ENCODE results near the gene UBE2V1.
A peak's percentile ranks its signal among the peaks of the same experiment; 100 is the strongest.
"Not testable (repeated sequence)": the region's sequence is repeated elsewhere in the genome, so short reads cannot be mapped to it uniquely, and the experiment has no call there.

UBE2V1 gene

GRCh38 chr20:50112512-50113419, at the start of gene UBE2V1:
Gene UBE2V1 (minus strand): TSS chr20:50113150. CDS start chr20:50113128, 22 bp downstream.
- DNase-seq, result peak; percentile 89

DNA sequence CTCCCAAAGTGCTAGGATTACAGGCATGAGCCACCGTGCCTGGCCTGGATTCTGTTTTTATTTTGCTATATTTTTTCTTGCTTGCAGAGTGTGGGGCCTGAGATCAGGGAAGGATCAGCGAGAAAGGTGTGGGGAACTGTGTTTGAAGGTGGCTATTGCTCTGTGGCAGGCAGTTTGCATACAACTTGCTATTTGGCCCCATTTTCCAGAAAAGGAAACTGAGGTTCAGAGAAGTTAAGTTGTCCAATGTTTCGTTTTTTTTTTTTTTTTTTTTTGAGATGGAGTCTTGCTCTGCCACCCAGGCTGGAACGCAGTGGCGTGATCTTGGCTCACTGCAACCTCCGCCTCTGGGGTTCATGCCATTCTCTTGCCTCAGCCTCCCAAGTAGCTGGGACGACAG, 48.5 kb upstream of the UBE2V1 start:
- not testable (repeated sequence) for DNase-seq

DNA sequence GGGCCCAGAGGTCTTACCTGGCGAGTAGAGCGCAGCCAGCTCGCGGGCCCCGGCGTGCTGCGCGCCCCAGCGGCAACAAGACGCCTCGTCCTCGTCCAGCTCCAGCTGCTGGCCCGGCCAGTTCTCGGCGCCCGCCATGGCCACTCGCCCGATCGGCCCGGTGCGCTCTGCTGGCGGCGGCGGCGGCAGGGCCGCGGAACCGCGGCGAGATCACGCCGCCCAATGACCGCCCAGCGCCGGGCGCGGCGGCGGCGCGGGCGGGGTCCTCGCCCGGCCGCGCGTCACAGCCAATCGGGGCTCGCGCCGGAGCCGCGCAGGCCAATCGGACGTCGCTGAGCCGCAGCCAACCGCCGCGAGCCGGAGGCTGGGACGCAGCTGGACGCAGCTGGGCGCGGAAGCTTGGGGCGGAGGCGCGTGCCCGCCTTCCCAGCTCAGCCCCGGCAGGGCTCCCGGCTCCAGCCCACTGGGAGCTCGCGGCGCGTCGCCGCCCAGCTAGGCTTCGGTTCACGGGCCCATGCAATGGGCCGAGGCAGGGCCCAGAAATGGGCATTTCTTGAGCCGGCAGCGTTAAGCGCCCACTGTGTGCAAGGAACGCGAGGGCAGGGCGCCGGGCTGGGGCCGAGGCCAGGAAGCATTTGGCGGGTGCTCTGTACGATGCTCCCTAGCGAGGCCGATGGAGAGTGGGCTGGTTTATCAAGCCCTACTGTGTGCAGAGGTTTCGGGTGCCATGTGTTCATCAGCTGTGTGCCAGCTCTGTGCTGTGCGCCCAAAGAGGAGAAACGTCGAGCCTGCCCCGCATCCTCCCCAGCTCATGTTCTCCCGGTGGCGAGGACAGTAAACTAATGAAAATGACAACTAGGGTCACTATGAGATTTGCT, 40.8 kb upstream of the UBE2V1 start, which contains the start of gene PEDS1:
Gene PEDS1 (minus strand): TSS at position 224 of the 878 bp plus-strand sequence. CDS start 86 bp downstream, at position 138.
- DNase-seq, result peak; percentile 83

DNA sequence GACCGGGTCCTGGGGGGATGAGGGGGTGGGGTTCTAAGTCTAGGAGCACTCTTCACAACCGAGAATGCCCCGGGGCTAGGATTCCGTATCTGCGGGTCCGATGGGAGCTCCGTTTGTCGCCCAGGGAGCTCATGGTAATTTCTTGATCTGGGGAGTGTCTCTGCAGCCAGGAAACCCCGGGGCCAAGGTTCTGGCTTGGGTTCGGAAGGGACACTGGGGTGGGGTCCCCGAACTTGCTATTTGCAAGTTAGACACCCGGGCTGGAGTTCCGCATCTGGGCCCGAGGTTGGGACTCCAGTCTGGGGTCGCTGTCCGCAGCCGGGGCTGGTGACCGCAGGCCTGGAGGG, 40.2 kb upstream of the UBE2V1 start:
- no peak for DNase-seq

DNA sequence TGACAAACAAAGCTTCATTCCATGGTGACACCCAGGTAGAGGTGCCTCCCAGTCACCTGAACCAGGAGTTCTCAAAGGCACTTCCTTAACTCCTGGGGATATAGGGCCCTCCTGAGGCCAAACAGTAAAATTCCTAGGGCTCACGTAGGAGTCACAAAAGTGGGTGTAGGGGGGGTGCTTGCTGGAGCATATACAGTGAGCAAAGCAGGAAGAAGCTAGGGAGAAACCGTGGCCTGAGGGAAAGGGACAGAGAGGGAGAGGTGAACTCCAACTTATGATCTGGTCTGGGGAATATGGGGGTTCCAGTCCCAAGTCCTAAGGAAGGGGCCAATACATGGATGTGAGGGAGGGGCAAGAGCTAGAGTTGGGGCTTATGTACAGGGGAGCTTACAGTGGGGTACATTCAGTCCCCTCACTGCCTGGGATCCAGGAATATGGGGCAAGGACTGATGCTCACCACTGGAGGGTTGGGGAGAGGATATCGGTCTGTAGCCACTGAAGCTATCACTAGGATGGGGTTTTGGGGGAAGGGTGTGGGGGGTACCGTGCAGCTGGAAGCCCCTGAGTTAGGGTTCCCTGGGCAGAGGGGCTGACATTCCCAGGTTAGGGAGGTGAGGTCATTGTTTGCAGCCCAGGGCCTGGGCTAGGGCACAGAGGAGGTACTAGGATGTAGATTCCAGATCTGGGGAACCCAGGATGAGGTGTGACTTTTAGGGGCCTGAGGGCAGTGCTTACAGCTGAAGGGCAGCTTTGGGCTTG, 39.6 kb upstream of the UBE2V1 start:
- DNase-seq, result no peak

DNA sequence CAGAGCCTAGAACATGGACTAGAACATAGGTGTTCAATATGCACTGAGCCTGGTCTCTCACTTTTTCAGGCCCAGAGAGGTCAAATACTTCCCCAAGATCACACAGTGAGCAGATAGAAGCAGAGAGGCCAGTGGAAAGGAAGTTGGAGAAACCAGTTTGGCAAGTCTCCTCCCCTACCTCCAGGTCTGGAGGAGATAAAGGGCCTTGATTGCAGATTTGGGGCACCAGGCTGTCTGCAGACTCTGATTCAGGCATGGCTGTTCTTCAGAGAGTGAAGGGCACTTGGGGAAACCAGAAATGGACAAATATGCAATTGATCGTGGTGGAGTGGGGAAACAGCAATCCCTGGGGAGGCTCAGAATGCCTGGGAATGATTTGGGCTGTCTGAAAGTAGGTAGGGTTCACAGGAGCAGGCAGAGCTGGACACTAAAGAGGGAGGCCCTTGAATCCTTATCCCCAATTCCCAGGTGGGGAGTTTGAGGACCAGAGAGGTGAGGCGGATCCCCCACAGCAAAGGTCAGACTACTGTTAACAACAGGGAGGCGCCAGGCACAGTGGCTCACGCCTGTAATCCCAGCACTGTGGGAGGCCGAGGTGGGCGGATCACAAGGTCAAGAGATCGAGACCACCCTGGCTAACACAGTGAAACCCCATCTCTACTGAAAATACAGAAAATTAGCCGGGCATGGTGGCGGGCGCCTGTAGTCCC, 38.2 kb upstream of the UBE2V1 start:
- DNase-seq, result no peak

GRCh38 chr20:50149481-50150254, 36.7 kb upstream of the UBE2V1 start:
- no peak for DNase-seq

- peak; percentile 87 for DNase-seq
These were observed 34.0 kb upstream of the UBE2V1 start for GRCh38 chr20:50146732-50147662.

- no peak for DNase-seq
These were observed 33.3 kb upstream of the UBE2V1 start for GRCh38 chr20:50146214-50146613.

GRCh38 chr20:50145566-50145965, 32.6 kb upstream of the UBE2V1 start:
- DNase-seq, result no peak

- DNase-seq, result no peak
These were observed 31.4 kb upstream of the UBE2V1 start for GRCh38 chr20:50144362-50144761.

- DNase-seq, result no peak
These were observed 29.9 kb upstream of the UBE2V1 start for GRCh38 chr20:50142812-50143211.

GRCh38 chr20:50141811-50142561, 29.0 kb upstream of the UBE2V1 start:
- no peak for DNase-seq

- no peak for DNase-seq
These were observed 28.2 kb upstream of the UBE2V1 start for GRCh38 chr20:50141018-50141675.

GRCh38 chr20:50140339-50140859, 27.4 kb upstream of the UBE2V1 start:
- no peak for DNase-seq

GRCh38 chr20:50138479-50139393, 25.8 kb upstream of the UBE2V1 start:
- DNase-seq, result no peak

DNA sequence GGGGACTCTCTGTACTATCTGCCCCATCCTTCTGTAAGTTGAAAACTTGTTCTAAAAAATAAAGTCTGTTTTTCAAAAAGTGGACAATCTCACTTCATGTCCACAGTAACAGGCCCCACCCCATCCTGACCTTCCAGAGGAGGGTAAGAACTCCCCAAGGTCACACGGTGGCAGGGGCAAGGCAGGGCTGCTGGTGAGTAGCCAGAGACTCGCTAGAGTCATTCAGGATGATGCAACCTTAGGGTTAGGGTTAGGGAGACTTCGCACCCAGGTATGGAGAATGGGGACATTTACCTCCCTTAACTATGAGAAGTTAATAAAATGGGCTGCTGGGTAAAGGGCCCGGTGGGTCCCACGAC, 25.1 kb upstream of the UBE2V1 start:
- no peak for DNase-seq

DNA sequence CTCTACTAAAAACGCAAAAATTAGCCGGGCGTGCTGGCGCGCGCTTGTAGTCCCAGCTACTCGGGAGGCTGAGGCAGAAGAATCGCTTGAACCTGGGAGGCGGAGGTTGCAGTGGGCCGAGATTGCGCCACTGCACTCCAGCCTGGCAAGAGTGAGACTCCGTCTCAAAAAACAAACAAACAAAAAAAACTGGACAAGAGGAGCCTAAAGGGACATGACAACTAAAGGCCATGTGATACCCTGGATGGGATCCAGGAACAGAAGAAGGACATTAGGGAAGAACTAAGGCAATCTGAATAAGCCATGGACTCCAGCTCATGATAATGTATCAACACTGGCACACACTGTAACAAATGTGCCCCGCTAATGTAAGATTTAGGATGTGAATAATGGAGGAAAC, 24.8 kb upstream of the UBE2V1 start:
- not testable (repeated sequence) for DNase-seq

All from CD4-positive, alpha-beta T cell treated with Interleukin-10 for 1 hour (primary cell).